Islet of Langerhans (tissue), 1 donor: ENCODE data around the gene SLCO2B1.

Experiments used
- FAIRE-seq: peaks from one replicate; lab custom pipeline; 2011; peaks lifted over from hg19 to GRCh38; lab: Jason Lieb, UNC

Gene SLCO2B1

DNA sequence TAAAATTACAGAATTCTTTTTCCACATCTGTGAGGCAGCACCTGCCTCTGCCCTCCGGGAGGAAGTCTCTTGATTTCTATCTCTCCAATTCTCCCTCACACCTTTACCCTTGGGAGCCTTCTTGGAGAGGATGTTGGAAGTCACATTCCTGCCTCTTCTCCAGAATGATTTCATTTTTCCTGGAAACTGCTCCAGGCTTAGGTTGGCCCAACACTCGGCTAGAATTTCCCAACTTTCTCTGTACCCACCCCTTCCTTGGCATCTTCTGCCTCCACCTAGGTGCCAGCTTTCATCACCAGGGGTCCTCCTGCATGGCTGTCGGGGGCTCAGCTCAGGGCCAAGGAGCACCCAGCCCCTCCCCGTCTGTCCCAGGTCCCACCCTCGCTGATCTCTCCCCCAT, 43.2 kb downstream of the SLCO2B1 start:
- FAIRE-seq = no peak

DNA sequence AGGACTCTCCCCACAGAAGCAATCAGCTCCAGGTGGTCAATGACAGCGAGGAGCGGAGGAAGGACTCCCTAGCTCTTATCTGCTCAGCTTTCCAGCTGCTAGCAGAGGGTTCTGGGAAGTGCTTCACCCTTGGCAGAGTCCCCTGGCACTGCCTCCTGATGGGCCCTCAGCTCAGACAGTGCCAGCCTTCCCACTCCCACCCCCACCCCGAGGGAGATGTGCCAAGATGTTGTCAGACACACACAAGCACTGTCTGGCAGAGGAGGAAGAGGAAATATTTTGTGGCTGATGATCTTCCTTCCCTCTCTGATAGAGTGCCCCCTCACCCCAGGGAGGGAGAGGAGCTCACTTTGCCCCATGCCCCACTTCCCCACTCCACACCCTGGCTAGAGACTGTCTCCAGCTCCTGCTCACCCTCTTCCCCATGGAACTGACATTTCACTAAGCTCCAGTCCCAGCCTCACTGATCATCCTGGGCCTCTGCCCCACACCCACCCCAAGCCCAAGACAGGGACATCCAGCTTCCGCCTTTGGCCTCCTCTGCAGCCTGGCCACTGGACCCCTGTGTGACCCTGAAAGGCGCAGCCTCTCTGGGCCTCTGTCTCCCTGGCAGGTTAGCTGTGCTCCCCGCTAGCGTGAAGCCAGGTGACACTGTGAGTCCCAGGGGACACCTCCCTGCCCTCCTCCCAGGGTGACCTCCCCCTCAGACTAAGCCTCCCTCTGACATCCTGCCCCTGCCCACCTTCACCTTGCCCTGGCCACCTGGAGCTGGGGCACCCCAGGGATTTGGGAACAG, 44.5 kb downstream of the SLCO2B1 start:
- no peak for FAIRE-seq

DNA sequence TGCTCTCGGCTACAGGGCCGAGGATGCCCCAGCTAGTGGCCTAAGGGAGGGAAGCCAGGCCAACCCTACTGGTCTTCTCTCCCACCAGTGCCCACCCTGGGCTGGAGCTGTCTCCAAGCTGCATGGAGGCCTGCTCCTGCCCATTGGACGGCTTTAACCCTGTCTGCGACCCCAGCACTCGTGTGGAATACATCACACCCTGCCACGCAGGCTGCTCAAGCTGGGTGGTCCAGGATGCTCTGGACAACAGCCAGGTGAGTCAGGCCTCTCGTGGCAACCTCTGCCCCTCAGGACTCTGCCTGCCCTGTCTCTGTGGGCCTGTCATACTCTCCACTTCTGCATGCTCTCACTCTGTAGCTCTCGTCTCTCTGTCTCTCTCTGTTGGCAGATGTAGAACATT, 45.5 kb downstream of the SLCO2B1 start:
- no peak for FAIRE-seq

DNA sequence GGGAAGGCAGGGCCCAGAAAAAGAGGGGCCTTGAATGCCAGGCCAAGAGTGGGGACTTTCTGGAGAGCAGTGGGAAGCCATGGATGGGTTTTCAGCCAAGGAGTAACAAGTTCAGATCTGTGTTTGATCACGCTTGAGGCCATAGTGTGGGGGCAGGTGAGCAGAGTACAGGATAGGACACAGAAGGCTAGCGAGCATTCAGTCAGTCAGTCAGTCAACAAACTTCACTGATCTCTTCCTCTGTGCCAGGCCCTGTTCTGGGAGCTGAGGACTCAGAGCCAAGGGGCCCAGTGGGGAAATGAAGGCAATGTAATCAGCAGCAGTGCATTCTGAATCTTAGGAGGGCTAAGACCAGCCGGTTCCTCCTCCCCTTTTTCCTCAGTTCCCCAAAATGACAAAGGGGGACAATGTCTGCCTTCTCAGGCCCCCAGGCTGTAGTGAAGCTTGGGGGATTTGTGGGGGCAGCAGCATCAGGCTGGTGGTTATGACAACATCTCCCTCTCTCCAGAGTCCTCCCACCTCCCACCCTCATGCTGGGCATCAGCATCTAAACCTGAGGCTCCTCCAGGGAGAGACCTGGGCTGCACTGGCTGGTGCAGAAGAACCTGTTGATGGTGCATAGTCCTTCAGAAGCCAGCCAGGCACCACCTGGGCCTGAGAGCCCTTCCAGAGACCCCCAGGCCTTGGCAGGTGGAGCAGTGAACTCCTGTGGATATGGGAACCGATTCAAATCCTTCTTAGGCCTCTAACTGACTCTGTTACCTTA, 46.8 kb downstream of the SLCO2B1 start:
- no peak for FAIRE-seq

DNA sequence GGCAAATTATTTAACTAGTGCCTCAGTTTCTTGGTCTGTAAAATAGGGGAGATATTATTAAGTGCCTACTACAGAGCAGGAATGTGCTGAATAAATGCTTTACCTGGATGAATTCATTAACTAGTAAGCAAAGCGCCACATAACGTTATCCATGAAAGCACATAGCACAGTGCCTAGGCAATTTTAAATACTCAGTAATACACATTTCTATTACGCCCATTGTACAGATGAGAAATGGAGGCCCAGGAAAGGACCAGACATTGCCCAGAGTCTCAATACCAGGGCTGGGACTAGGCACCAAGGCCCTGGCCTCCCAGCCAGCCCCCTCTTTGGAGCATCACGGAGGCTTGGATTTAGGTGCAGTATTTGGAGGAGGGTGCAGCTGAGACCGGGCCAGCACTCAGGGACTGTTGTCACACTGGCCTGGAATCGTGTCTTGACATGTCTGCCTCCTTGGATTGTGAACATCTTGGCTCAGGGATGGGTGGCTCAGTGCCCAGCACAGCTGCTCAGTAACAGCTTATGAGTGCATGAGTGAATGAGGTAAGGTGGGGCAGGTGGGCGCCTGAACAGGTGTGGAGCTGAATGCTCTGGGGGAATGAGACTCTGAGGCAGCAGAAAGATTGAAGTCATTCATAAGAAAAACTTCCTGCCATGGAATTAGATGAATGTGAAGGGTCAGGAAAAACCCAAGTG, 47.5 kb downstream of the SLCO2B1 start:
- no peak for FAIRE-seq

DNA sequence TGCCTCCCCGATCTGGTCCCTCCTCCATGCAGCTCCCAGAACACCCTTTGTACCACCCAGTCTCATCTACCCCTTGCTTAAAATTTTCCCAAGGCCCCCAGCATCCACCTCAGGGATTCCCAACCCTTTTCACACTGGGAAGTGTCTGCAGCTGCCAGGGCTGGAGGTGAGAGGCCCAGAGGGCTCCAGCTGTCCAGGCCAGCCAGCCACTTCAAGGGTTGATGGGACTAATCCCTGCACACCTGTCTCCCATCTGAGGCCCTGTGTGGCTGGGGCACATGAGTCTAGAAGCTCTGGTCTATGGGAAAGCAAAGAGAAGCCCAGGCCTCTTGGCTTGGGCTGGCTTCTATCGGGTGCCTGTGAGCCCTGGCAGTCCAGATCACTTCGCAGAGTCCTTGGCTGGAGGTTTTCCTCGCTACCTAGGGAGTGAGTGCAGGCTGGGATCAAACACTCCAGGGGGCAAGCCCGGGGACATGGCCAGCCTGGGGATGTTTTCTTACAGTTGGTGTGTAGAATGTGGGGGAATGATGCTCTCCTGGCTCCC, 48.6 kb downstream of the SLCO2B1 start:
- FAIRE-seq = no peak

DNA sequence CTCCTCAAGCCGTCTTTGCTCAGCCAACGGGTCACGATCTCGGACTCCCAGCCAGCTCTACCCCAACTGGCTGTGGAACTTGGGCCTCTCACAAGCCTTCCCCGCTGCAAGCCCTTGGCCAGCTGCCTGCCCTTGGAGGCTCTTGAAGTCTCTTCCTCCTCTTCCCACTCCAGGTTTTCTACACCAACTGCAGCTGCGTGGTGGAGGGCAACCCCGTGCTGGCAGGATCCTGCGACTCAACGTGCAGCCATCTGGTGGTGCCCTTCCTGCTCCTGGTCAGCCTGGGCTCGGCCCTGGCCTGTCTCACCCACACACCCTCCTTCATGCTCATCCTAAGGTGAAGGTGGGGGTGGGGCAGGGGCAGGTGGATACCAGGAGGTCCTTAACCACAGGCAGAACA, 49.1 kb downstream of the SLCO2B1 start:
- no peak for FAIRE-seq

DNA sequence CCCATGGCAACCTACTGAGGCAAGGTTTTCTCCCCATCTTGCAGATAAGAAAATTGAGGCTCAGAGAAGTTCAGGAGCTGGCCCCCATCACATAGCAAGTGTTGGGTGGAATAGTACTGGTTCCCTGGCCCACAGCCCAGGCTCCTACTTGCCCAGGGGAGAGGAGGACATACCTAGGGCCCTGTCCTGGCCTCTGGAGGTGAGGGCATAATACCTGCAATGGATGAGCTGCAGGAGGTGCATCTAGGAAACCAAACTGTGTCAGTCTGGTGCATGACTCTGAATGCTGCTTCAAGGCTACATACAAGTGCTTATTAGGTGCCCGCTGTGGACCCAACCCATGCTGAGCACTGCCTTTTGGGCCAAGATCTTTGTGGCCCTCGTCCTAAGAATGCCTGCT, 49.6 kb downstream of the SLCO2B1 start:
- FAIRE-seq = no peak

DNA sequence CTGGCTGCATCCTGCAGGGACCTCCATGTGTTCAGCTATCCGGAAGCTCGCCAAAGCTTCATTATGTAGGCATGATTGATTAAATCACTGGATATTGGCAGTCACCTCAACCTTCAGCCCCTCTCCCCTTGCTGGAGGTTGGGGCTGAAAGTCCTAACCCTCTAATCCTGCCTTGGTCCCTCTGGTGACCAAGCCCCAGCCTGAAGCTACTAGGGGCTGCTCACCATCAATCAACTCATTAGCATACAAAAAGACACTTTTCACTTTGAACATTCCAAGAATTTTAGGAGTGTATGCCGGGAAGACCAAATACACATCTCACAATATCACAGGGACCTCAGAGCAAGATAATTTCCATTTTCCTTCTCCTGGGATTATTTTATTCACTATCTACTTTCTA, 50.9 kb downstream of the SLCO2B1 start:
- FAIRE-seq = no peak

DNA sequence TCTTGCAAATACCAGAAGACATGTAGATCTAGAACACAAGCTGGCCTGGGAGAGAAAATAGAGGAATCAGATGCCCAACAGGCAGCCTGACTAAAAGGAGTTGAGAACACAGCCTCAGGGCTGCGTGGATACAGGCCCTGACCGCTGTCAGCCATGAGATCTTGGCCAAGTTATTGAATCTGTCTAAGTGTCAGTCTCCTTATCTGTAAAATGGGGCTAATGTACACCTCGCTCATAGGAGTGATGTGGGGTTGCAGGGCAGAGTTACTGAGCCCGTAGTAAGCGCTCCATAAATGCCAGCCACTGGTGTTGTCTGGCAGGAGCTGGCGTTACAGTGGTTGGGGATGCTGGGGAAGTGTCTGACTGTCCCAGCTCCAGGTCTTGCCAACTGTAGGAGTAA, 51.3 kb downstream of the SLCO2B1 start:
- no peak for FAIRE-seq

DNA sequence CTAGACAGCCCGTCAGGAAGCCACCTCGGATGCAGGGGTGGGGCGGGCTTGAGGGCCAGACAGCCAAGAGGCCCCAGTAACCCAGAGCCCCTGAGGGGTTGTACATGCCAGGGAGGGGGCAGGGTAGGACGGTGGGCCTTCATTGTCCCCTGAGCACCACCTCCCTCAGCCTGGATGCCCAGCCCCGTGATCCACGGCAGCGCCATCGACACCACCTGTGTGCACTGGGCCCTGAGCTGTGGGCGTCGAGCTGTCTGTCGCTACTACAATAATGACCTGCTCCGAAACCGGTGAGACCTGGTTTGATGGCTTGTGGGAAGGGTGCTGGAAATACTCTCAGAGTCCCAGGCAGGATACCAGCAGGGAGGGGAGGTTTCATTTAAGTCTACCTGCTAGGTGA, 52.2 kb downstream of the SLCO2B1 start:
- FAIRE-seq = no peak

DNA sequence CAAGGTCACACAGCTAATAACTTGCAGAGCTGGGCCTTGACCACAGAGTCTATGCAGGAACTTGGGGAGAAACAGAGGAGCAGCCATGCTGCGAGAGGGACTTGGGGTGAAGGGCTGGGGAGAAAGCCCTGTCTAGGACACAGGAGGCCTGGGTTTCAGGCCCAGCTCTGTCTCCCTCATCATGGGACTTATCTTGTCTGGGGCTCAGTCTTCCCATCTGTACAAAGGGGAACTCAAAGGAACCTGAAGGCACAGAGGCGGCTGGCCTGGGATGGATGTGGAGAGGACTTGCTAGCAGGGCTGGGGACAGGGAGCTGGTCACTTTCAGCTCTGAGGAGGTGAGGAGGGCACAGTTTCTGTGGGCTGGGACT, 52.7 kb downstream of the SLCO2B1 start:
- no peak for FAIRE-seq

DNA sequence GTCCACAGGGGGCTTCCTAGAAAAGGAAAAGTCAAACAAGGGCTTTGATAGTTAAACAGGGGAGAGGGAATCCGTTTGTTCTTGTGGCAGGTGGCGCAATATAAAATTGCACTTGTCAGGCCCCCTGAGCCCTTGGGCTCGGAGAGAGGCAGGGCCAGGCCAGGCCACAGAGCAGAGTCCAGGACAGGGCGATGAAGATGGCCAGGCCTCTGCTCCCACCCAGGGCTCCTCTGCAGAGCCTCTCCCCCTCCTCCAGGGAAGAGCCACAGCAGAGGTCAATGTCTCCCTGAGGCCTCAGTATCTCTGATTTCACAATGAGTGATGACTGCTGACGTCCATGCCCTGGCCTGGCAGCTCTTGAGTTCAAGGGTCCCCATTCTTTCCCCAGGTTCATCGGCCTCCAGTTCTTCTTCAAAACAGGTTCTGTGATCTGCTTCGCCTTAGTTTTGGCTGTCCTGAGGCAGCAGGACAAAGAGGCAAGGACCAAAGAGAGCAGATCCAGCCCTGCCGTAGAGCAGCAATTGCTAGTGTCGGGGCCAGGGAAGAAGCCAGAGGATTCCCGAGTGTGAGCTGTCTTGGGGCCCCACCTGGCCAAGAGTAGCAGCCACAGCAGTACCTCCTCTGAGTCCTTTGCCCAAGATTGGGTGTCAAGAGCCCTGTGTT, 53.2 kb downstream of the SLCO2B1 start:
- FAIRE-seq = no peak

DNA sequence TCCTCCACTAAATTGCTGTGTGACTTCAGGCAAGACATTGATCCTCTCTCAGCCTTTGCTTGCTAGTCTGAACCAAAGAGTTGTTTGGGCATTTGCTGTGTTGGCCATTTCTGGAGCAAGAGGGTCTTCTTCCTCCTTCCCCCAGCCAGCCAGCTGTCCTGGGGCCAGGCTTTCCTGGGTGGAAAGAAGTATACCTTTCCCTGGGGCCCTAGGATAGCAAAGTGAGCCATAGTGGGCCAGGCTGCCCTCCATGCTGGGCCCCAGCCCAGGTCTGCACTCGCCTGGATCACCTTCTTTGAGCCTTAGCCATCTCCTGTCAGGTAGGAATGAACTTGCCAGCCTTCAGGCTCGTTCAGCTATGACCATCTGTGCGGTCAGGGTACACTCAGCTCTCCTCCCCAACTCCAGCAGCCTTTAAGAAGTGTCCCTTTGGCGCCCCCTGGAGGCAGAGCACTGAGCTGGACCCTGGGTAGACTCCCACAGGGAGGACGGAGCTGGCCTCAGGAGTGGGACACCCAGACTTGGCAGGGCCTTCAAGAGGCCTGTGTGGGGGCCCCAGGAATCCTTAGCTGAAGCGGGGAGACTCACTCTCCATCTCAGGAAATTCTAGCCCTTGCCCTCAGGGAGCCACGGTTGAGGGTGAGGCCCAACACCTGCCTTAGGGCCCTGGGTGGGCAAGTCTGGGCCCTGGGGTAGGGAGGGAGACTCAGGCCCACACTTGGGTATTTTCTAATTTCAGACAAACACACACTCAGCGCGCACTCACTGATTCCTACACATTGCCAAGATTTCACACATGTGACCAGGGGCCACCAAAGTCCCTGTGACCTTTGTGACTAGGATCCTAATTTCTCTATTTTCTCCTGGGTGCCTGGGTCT, 54.0 kb downstream of the SLCO2B1 start:
- peak; percentile 36 for FAIRE-seq

DNA sequence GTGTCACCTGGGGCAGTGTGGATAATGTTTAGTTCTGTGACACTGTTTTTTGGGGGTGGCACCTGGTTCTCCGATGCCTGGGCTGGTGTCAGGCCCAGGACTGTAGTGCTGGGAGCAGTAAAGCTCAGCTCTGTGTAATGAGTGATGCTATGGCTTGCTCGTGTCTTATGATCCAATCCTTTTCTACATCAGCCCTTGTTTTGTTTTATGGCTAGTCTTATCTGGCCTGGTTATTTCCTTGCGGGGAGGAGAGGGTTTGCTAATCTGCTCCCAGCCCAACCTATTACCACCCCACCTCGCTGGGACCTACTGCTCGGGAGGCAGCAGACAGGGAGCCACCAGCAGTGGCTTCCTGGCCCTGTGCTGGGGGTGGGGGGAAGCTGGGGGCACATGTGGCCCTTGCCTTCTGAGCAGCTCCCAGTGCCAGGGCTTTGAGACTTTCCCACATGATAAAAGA, 54.7 kb downstream of the SLCO2B1 start:
- FAIRE-seq = no peak

DNA sequence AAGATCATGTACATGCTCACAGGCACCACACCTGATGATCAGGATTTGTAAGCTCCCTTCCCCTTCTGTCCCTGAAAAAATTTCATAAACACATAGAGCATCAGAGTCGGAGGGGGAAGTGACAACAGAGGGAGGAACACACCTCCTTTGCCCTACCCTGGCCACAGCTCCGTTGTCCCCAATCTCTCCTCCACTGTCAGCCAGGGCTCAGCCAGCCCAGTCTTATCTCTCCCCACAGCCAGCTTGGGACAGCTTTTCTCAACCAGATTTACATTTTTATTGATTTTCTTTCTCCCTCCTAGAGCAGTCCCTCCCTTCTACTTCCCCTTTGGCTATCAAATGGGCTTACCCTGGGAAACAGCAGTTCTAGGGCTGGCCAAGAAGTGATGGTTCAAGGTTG, 57.5 kb downstream of the SLCO2B1 start:
- no peak for FAIRE-seq

DNA sequence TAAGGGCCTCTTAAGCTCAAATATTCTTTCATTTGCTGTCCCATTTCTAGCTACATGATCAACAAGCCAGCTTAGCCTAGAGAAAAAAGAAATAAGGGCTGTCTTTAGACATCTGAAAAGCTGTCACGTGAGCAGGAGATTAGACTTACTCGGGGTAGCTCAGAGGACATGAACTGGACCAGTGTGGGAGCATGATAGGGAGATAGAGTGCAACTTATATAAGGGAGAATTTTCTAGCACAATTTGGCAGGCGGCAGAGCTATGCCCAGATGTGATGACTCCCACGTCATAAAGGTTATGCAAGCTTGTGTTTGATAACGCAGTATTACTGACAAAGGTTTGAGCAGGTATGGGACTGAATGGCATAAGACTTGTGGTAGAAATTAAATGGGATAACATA, 61.5 kb downstream of the SLCO2B1 start:
- no peak for FAIRE-seq

DNA sequence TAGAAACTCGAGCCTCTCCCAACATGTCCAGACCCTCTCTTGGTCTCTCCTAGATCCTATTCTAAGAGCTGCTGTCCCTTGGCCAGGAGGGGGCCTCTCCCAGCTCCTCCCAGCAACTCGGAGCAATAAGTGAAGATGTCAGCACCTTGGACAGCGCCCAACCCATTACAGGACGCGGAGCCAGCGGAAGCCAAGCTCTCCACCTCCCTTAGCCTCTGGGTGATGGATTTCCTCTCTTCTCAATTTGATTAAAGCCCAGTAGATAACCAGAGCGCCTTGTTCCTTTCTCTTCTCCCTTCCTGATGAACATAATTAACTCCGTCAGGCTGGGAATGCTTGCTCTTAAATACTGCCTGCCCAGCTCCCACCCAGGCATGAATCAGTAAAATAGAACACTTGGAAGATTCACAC, 63.5 kb downstream of the SLCO2B1 start:
- FAIRE-seq = no peak

DNA sequence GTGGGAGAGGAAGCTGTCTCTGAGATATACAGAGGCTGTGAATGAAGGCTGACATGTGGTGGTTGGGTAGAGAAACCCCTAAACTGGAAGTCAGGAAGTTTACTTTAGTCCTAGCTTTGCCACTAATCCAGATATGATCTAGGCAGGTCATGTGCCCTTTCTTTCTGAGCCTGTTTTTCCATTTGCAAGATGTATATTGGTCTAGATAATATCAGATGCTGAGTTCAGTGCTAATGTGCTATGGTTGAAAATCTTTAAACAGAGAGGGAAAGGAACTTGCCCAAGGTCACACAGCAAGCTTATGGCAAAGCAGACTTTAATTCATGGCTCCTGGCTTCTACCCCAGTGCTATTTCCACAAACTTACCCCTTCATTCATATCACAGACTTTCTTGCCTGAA, 63.9 kb downstream of the SLCO2B1 start:
- no peak for FAIRE-seq

DNA sequence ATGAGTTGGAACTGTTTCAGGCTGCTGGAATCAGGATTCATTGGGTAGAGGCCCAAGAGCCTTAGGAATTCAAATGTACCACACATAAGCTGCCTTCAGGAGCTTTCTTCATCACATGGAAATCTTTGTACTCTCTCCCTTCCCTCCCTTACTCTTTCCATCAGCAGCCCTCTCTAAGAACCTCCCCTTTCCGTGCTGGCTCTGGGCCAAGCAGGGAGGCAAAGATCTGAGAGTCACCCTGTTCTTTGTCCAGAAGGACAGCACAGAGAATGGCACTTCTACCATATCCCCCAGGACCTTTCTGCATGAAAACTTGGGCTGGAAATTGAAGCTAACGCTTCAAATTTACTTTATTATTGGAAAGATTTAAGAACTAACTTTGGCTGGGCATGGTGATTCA, 69.0 kb downstream of the SLCO2B1 start:
- FAIRE-seq = no peak

DNA sequence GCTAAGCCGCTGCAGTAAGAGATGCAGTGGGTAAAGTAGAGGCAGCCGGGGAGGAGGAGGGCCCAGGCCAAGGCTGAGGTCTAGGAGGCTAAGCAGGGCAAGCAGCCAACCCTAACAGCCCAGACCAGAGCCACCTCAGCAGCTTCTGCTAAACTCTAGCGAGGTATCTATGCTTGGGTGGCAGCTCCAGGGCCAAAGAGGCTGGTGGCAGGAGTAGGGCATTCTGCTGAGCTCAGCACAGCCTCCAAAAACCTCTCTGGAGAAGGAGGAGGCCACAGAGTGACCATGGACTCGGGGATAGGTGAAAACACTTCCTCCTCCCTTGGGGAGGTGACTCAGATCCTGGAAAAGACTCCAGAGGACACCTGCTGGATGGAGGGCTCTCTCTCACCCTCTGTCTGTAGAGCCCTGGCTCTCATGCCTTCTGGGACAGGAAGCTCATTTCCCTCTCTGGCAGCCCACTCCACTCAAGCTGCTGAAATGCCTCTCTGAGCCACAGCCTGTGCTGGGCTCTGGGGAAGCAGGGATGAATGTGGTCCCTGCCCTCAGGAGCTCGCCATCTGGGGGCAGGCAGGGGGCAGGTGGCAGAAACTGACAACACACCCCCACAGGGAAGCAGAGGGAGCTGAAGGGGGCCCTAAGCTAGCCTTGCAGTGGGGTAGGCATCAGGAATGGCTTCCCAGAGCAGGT, 73.2 kb downstream of the SLCO2B1 start:
- FAIRE-seq = no peak
